ENCODE results near the gene RGS19. TPM values are rescaled to one million over a fixed set of nuclear protein-coding genes. Genes with fewer than 3 reads are reported as not detected.
A peak's percentile ranks its signal among the peaks of the same experiment; 100 is the strongest.

Gene RGS19
- total and polyA plus RNA-seq, 2 of the 8 experiments (the other 6 are each of a cell fraction or from before 2014, with no cell fraction given) = 12.7 to 16.8 TPM

DNA sequence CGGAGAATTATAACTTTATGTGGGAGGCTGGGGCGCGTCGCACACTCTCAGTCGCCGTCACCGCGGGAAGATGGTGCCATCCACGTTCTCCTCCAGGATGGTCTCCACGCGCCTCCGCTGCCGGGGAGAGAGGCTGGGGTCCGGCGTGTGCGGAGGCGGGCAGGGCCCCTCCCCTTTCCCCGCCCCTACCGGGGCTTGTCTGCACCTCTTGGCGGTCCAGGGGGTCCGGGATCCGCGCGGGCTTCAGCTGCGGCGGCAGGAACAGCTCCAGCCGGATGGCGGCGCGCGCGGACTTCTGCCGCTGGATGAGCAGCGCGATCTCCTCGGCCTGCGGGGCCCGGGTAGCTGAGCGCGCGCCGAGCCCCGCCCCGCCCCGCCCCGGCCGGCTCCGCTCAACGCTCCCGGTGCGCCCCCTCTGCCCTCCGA, 4.1 kb upstream of the RGS19 start:
- no peak overlapping the region for H3K56ac ChIP-seq (replicated peaks; ENCODE audit: insufficient read length, low read depth, low read length)
- peak overlapping the region; percentile 88 to 98 for H3K4me2 ChIP-seq (ENCODE audit: insufficient read depth in 1 of 2, low read depth in 2 of 2, low read length in 2 of 2)
- no peak overlapping the region for H3K14ac ChIP-seq (ENCODE audit: insufficient read length)
- no peaks in the 10 kb centered on the region for H3K79me1 ChIP-seq (ENCODE audit: low read depth, low read length)
- H2BK15ac ChIP-seq (ENCODE audit: low read length) = 0 out of 2 replicates have a peak overlapping the region, but pooled peaks have one; percentile 29
- WGBS, 2 experiments (ENCODE audit: extremely low coverage in 1 of 2, insufficient coverage in 1 of 2, insufficient read length in 1 of 2, insufficient replicate concordance in 2 of 2, low coverage in 1 of 2, low lambda C conversion rate in 2 of 2, missing lambda C conversion rate in 1 of 2) = 13% methylated on average over 7 of the region's 52 CpGs; no CpG with 5 or more reads in 1 of the 2 experiments
- no peak overlapping the region for H3K27ac ChIP-seq (ENCODE audit: low read depth, low read length)
- no peak overlapping the region for H3K4ac ChIP-seq (replicated peaks; ENCODE audit: insufficient read length, low read depth, low read length)
- peaks cover 0 to 1% of the 10 kb centered on the region in 2 experiments for H4K20me1 ChIP-seq (replicated peaks in 1 of 2; ENCODE audit: control insufficient read depth in 1 of 2, insufficient read depth in 2 of 2, low read length in 2 of 2)
- POLR2A ChIA-PET (ENCODE audit: partially characterized antibody) = interaction anchor here (0.6 to 1.4 kb wide), 3 partner anchors 10 to 16 kb away, joined by 3 to 6 read pairs (median 5); no protein-coding TSS in a partner anchor
- peak overlapping the region; percentile 42 to 73 (median 52); a peak in 7 of 8 replicates for H3K4me3 ChIP-seq (ENCODE audit: extremely low read depth in 1 of 4, insufficient read depth in 2 of 4, low read depth in 3 of 4, low read length in 4 of 4)
- CTCF ChIA-PET (ENCODE audit: partially characterized antibody) = interaction anchor here (0.7 to 13.0 kb wide), 15 partner anchors 10 to 320 kb away, joined by 3 to 144 read pairs (median 4); partner anchors contain the start of genes SOX18 and TCEA2
- H3K23me2 ChIP-seq (ENCODE audit: low read depth, low read length) = peaks cover 22% of the 10 kb centered on the region; the same call in 1 of the 2 replicates
- no peaks in the 10 kb centered on the region for H3K36me3 ChIP-seq (ENCODE audit: control insufficient read depth in 2 of 4, insufficient read depth in 4 of 4, low read length in 3 of 4)
- H3K79me2 ChIP-seq (ENCODE audit: control insufficient read depth in 1 of 2, insufficient read depth in 2 of 2, low read length in 2 of 2) = no peaks in the 10 kb centered on the region
- peak overlapping the region; percentile 32; the same call in 1 of the 2 replicates for H3K18ac ChIP-seq (ENCODE audit: extremely low read depth, low read length)
- H2BK12ac ChIP-seq (ENCODE audit: low read depth, low read length) = peak overlapping the region; percentile 68; the same call in 1 of the 2 replicates
- DNase-seq (ENCODE audit: low read depth in 1 of 2, low spot score in 2 of 2) = peak in 1 of 2 experiments; percentile 87
- peaks cover 6 to 55% (median 42%) of the 10 kb centered on the region in 4 experiments for H3K27me3 ChIP-seq (replicated peaks in 1 of 4; ENCODE audit: control insufficient read depth in 3 of 4, extremely low read depth in 1 of 4, insufficient read depth in 3 of 4, low read length in 3 of 4)
- no peak overlapping the region; the same call in 1 of the 2 replicates for H2BK5ac ChIP-seq (ENCODE audit: low read depth, low read length)
- no peak overlapping the region for H2AFZ ChIP-seq (ENCODE audit: low read length)
- H2AK5ac ChIP-seq (ENCODE audit: low read depth, low read length) = no peak overlapping the region
- H2BK20ac ChIP-seq (ENCODE audit: low read length) = no peak overlapping the region
- no peak overlapping the region for H3K9ac ChIP-seq (replicated peaks in 1 of 4; ENCODE audit: extremely low read depth in 1 of 4, low read depth in 3 of 4, low read length in 3 of 4)
- no peak for FAIRE-seq
- H3K23ac ChIP-seq (ENCODE audit: insufficient read length) = no peak overlapping the region
- no peak overlapping the region for H4K91ac ChIP-seq (replicated peaks; ENCODE audit: insufficient read length, low read length)
- no peaks in the 10 kb centered on the region for H3K9me3 ChIP-seq (ENCODE audit: insufficient read depth in 2 of 2, low read depth in 1 of 2, low read length in 1 of 2)
- peak overlapping the region; percentile 9 for H4K5ac ChIP-seq (ENCODE audit: insufficient read length, low read depth, low read length)
- no peak overlapping the region for H2BK120ac ChIP-seq (replicated peaks; ENCODE audit: low read depth, low read length)
- H3K4me1 ChIP-seq (replicated peaks in 1 of 4; ENCODE audit: control insufficient read depth in 3 of 4, insufficient read depth in 4 of 4, low read length in 3 of 4) = peaks cover 0 to 33% (median 19%) of the 10 kb centered on the region in 4 experiments; a peak in 6 of 7 replicates
- peak overlapping the region; percentile 63; the same call in 1 of the 2 replicates for H4K8ac ChIP-seq (ENCODE audit: extremely low read depth, insufficient read depth, low read length)
- TF ChIP-seq ASH2L (IDR thresholded peaks at IDR 0.05; ENCODE audit: low read length) (peak; percentile 8), RAD21 (IDR thresholded peaks at IDR 0.05 in 1 of 2, conservative IDR thresholded peaks at IDR 0.05 in 1 of 2; ENCODE audit: low read depth in 2 of 2, low read length in 2 of 2) (peak; percentile 68 to 77), HDAC2 (IDR thresholded peaks at IDR 0.05; ENCODE audit: borderline replicate concordance in 1 of 2, low read depth in 2 of 2, low read length in 2 of 2) (peak in 1 of 2 experiments; percentile 20; a peak in 1 of 4 replicates), USF2 (IDR thresholded peaks at IDR 0.05; ENCODE audit: low read length) (no peak), SP4 (IDR thresholded peaks at IDR 0.05; ENCODE audit: low read length) (0 out of 2 replicates have a peak, but pooled peaks have one; percentile 3), SP1 (IDR thresholded peaks at IDR 0.05; ENCODE audit: low read depth, low read length) (no peak), CTCF (IDR thresholded peaks at IDR 0.05; ENCODE audit: control extremely low read depth in 1 of 3, insufficient read depth in 1 of 3, low read depth in 1 of 3, low read length in 3 of 3) (peak; percentile 51 to 75 (median 70)), TCF12 (IDR thresholded peaks at IDR 0.05; ENCODE audit: low read depth, low read length) (0 out of 2 replicates have a peak, but pooled peaks have one; percentile 30)
